Activated CD4-positive, CD25-positive, alpha-beta regulatory T cell (primary cell): Measurements from ENCODE around the gene ATP5PF.
A peak's percentile ranks its signal among the peaks of the same experiment; 100 is the strongest.
"Not testable (repeated sequence)": the region's sequence is repeated elsewhere in the genome, so short reads cannot be mapped to it uniquely, and the experiment has no call there.

Experiments
- DNase-seq, 4 experiments: peaks; one replicate each; lab custom pipeline; 2025; lab: John Stamatoyannopoulos, UW

Gene ATP5PF

DNA sequence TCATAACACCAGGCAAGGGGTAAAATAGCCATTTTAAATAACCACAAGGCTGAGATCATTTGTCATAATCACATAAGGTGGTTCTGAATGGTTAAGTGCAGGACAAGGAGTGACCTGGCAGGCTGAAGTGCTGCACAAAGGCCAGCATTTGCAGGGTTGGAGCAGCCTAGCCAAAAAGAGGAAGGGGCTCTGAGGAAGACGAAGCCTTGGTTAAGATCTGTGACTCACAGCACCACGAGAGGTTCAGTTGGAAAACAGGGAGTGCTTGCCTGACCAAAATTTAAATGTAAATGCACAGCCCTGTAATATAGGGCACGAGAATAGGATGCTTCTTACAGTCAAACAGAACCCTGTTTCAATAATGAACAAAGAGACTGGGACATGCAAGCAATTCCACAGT, 12.1 kb downstream of the ATP5PF start:
- no peak for DNase-seq

GRCh38 chr21:25721987-25722386, 12.7 kb downstream of the ATP5PF start:
- no peak for DNase-seq

- no peak for DNase-seq
Measured at GRCh38 chr21:25717491-25718147, 17.1 kb downstream of the ATP5PF start.

DNA sequence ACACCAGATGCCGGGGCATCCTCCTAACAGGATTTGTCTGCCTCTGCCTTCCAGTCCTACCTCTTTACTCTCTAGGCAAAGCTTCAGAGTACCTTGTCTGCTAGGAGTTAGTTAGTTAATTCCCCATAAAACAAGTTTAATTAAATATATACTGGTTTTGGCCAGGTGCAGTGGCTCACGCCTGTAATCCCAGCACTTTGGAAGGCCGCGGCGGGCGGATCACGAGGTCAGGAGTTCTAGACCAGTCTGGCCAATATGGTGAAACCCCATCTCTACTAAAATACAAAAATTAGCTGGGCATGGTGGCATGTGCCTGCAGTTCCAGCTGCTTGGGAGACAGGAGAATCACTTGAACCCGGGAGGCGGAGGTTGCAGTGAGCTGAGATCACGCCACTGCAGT, 20.6 kb downstream of the ATP5PF start:
- DNase-seq: not testable (repeated sequence)

- DNase-seq: no peak
Measured at GRCh38 chr21:25710550-25710949, 24.2 kb downstream of the ATP5PF start.

GRCh38 chr21:25709684-25710265, 24.9 kb downstream of the ATP5PF start:
- no peak for DNase-seq

- peak in 2 of 4 experiments; percentile 5 to 8 for DNase-seq
Measured at GRCh38 chr21:25708467-25709065, 26.1 kb downstream of the ATP5PF start.

- no peak for DNase-seq
Measured at GRCh38 chr21:25701529-25701928, 33.2 kb downstream of the ATP5PF start.

DNA sequence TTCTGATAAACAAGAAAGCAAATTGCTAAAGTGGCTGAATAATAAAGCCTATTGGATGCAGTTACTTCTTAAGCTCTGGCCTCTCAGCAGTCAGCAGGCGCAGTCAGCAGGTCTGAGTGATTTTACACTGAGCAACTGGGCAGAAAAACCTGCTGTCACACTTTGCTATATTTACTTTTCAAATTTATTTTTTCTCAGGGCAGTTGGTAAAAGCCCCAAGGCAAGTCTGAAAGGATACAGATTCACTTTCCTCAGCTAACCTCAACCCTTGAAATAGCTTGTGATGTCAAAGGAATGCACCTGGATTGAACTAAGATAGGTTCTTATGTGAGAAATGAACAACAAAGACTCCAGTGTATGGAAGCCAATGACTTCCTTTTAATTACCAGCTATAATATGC, 34.0 kb downstream of the ATP5PF start:
- no peak for DNase-seq

- not testable (repeated sequence) for DNase-seq
Measured at GRCh38 chr21:25695461-25695860, 39.2 kb downstream of the ATP5PF start.

- DNase-seq: no peak
Measured at GRCh38 chr21:25691976-25692375, 42.7 kb downstream of the ATP5PF start.

- DNase-seq: no peak
Measured at GRCh38 chr21:25689226-25689625, 45.5 kb downstream of the ATP5PF start.

GRCh38 chr21:25688275-25689155, 46.2 kb downstream of the ATP5PF start:
- DNase-seq: no peak

- no peak for DNase-seq
Measured at GRCh38 chr21:25687787-25688186, 46.9 kb downstream of the ATP5PF start.

DNA sequence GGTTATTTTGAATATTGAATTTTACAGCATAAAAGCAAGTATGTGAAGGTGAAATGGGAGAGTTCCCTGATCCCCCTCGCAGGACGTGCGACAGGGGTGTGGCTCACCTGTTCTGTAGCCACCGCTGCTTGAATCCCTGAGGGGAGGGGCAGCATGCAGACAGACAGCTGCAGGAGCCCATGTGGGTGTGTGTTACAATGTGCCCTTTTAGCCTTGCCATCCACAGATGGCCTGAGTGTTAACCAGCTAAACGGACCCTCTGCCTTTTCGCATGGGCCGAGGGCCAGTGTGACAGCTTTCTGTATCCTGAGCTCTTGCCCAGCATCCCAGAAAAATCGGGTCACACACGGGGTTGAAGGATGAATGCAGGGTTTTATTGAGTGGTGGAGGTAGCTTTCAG, 52.3 kb downstream of the ATP5PF start:
- DNase-seq: no peak

- no peak for DNase-seq
Measured at GRCh38 chr21:25676451-25676850, 58.3 kb downstream of the ATP5PF start.
